ENCODE results near the gene CTSG.
A peak's percentile ranks its signal among the peaks of the same experiment; 100 is the strongest.
"Not testable (repeated sequence)": the region's sequence is repeated elsewhere in the genome, so short reads cannot be mapped to it uniquely, and the experiment has no call there.

CTSG gene, protein sequence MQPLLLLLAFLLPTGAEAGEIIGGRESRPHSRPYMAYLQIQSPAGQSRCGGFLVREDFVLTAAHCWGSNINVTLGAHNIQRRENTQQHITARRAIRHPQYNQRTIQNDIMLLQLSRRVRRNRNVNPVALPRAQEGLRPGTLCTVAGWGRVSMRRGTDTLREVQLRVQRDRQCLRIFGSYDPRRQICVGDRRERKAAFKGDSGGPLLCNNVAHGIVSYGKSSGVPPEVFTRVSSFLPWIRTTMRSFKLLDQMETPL

DNA sequence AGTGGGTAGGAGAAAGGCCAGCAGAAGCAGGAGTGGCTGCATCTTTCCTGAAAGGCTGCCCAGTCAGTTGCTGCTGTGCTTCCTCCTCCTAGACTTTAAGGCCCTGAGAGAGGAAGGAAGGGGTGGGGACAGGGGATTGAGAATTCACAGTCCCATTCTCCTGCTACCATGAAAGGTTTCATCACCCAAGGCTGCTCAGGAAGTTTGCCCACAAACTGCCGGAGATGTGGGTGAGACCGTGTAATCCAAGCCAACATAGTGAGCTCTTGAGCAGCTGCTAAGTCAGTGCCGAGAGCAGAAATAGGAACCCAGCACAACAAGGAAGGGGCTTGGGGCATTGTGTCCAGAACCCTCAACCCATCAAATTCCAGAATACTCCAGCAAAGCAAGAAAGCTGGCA, at the start of gene CTSG:
Gene CTSG (minus strand): TSS at position 69 of the 400 bp plus-strand sequence. CDS start 27 bp downstream, at position 42.
- no peak for DNase-seq (ENCODE audit: low read depth, low spot score)
- H3K27ac ChIP-seq, result no peak within 1 kb of the TSS

DNA sequence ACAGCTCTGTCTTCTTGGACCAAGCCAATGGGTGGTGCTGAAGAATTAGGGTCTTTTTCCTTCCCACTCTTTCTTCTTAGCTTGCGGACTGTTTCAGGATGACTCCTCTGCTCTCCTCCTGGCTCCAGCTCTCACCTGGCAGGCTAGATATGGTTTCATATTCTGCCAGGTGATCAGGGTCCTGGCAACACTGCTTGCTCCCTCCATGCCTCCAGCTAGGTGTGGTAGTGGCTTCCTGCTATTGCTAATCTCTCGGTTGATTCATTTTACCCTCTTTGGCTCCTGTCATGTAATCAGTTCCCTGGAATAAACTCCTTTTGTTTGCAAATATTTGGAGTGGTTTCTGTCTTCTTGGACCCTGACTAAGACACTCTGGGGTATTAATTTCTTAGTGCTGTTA, 37.7 kb upstream of the CTSG start:
- DNase-seq (ENCODE audit: low read depth, low spot score), result no peak
- peak overlapping the region; percentile 12 for H3K27ac ChIP-seq

DNA sequence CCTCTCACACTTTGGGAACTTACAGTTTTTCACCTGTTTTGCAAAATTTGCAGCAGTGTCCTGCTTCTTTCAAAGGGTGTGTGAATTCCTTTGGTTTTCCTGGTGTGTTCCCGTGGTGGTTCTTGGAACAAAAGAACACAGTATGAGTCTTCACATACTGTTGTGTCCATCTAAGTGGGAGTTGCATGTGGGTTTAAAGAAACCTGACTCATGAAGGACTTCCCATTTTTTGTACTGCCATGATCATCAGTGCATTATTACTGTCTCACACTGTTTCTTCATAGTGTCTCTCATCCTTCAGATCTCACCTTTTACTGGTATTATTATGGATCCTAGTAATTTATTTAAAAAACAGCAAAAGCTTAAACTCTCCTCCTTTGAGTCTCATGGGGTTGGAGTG, 37.2 kb upstream of the CTSG start:
- peak overlapping the region; percentile 12 for H3K27ac ChIP-seq
- DNase-seq (ENCODE audit: low read depth, low spot score), result no peak

DNA sequence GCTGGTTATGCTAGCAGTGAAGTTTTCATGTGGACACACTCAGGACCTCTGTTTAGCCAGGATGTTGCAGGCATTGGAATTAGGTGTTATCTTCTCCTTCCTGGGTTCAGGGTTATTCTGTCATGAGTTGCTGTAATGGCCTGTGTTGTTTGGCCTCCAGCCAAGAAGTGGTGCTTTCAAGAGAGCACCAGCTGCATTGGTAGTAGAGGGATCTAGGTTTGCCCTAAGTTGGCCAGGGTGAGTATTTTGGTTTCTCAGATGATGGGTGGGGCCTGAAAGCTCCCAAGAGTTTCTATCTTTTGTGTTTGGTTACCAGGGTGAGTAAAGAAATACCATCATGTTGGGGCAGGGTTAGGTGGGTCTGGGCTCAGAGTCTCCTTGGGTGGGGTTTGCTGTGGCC, 36.1 kb upstream of the CTSG start:
- no peak overlapping the region for H3K27ac ChIP-seq
- DNase-seq (ENCODE audit: low read depth, low spot score), result no peak

DNA sequence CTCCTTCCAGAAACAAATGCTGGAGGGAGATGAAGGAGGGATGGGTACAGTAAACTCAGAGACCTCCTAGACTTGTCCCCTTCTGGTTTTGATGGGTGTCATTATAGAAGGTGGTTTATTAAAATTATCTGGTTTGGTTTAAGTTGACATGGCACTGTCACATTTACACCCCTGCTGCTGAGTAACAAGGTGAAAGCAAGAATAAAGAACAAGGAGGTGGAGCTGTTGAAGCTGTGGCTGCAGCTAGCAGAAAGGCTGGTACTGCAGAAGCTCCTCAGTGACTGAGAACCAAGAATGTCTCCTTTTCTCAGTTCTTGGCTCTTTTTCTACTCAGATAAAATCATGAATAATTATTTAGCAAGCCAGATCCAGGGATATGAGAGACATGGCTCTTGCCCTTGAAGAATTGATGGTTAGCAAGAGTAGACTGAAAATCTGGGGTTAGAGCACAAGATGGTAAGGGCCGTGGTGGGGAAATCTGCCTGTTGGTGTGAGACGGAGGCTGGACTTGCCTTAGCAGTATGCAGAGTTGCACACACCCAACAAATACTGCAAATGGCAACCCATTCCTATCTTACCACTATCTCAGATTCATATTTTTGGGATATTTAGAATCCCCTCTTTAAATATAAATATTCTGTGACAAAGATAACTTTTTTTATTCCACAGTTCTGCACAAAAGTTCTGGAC, 33.8 kb upstream of the CTSG start, which contains the start of gene GZMH:
Gene GZMH (minus strand): TSS at position 31 of the 690 bp plus-strand sequence. CDS start 72 bp downstream, outside the sequence.
- DNase-seq (ENCODE audit: low read depth, low spot score), result no peak
- no peak within 1 kb of the TSS for H3K27ac ChIP-seq

DNA sequence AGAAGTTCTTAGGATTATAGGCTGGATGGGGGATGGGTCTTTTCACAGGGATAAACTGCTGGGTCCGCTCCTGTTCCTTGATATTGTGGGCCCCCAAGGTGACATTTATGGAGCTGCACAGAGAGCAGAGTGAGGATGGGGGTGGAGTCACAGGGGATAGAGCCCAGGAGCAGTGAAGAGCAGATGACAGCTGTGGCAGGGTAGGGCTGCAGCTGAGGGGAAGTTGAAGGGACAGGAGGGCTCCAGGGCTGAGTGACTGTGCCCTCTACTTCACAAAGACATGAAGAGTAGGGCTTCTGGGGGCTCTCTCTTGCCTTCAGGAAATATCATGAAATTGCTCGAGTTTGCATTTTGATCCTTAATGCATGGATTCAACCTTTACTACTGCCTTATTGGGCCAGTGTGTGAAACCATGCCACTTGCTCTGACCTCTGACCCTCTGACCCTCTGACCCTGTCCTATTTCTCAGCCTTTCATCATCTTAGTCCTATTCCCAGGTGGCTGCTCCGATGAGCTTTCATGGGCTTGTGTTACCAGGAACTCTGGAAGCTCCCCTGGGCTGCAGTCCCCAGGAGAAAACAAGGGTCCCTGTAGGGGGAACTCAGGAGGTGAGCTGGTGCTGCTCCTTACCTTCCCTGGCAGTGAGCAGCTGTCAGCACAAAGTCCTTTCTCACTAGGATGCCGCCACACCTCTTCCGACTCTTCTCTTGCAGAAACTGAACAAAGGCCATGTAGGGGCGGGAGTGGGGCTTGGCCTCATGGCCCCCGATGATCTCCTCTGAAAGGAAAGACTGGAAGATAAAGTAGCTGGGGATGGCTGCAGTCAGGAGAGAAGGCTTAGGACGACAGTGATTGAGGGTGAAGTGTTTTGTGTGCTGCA, 31.8 kb upstream of the CTSG start:
- DNase-seq (ENCODE audit: low read depth, low spot score), result no peak
- no peak overlapping the region for H3K27ac ChIP-seq

DNA sequence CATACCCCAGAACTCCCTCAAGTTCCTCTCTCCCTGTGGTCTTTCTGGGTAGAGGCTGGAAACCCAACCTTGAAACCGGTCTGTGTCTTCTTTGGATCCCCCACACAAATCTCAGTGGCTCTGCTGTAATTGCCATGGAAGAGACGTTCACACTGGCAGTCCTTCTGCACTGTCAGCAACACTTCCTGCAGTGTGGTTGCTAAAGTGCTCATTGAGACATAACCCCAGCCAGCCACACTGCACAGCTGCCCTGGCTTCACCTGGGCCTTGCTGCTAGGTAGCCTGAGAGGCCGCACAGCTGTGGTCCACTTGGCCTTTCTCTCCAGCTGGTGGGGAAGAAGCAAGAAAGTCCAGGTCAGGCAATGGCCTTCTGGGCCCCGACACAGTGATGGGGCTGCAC, 31.0 kb upstream of the CTSG start:
- H3K27ac ChIP-seq, result no peak overlapping the region
- DNase-seq (ENCODE audit: low read depth, low spot score), result no peak

DNA sequence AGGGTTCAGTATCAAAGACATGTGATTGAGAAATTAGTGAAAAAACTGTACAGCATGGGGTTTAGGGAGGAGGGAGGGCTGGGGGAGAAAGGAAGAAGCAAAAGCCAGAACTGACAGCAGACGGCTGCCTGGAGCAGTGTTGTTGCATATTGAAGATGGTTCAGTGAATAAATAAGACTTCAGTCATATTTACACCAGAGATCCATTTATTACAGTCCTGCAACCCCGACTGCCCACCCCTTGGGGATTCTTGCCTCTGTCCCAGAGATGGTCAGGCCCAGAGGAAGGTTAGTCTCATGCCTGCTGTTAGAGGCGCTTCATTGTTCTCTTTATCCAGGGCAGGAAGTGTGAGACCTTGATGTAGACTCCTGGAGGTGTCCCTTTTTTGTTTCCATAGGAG, 30.2 kb upstream of the CTSG start:
- H3K27ac ChIP-seq, result no peak overlapping the region
- no peak for DNase-seq (ENCODE audit: low read depth, low spot score)

DNA sequence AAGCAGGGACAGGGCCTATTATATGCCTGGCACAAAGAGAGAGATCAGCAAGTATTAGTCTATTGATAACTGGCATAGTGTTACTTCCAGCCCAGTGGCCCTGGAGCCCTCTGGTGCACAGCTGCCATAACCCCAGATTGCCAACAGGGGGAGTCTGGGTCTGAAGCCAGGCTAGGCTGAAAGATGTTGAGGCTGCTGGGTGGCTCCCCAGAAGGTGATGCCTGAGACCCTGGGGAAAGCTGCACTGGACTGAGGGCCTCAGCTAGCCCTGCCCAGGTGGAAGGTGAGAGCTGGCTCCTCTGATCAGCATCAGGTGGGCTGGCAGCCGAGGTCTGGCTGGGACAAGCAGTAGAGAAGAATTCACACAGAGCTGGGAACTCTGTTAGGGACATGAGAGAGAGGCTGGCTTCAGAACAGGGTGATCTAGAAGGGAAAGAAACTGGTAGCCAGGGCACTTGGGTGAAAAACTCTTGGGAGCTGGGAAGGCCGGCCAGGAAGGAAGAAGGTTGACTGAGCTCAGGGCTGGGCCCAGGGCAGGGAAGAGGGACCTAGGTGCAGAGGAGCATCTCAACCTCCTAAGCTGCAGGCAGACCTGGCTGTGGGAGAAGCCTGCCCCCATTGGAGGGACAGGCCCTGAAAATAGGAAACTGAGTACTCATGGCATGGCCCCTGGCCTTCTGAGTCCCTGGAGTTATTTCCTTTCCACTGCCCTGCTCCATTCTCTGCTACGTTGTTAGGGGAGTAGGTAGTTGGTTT, 29.6 kb upstream of the CTSG start:
- no peak overlapping the region for H3K27ac ChIP-seq
- DNase-seq (ENCODE audit: low read depth, low spot score), result no peak

DNA sequence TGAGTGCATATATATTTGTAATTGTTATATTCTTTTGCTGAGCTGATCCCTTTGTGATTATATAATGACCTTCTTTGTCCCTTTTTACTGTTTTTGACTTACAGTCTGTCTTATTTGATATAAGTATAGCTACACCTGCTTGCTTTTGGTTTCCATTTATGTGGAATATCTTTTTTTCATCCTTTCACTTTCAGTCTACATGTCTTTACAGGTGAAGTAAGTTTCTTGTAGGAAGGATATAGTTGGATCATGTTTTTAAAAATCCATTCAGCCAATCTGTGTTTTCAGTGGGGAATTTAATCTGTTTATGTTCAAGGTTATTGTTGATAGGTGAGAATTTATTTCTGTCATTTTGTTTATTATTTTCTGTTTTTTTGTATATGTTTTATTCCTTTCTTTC, 21.4 kb upstream of the CTSG start:
- DNase-seq (ENCODE audit: low read depth, low spot score), result no peak
- H3K27ac ChIP-seq, result no peak overlapping the region

DNA sequence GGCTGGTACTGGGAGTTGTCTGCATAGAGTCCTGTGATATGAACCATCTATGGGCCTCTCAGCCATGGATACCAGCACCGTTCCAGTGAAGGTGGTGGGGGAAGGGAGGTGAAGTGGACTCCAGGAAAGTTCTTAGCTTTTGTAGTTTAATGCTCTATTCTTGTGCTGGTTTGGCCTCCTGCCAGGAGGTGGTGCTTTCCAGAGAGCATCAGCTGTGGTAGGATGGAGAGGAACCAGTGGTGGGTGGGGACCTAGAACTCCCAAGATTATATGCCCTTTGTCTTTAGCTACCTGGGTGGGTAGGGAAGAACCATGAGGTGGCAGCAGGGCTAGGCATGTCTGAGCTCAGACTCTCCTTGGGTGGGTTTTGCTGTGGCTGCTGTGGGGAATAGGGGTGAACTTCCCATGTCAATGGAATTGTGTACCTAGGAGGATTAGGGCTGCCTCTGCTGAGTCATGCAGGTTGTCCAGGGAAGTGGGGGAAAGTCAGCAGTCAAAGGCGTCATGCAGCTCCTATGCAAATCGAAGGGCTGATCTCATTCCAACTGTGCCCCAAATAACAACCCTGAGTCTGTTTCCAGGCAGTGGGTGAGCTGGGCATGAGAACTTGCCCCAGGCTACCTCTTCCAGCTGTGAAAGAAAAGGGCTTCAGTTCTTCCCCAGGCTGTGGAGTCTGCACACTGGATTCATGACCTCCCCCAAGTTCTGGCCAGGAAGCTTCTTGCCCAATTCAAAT, 19.2 kb upstream of the CTSG start:
- H3K27ac ChIP-seq, result no peak overlapping the region
- peak; percentile 58 for DNase-seq (ENCODE audit: low read depth, low spot score)

DNA sequence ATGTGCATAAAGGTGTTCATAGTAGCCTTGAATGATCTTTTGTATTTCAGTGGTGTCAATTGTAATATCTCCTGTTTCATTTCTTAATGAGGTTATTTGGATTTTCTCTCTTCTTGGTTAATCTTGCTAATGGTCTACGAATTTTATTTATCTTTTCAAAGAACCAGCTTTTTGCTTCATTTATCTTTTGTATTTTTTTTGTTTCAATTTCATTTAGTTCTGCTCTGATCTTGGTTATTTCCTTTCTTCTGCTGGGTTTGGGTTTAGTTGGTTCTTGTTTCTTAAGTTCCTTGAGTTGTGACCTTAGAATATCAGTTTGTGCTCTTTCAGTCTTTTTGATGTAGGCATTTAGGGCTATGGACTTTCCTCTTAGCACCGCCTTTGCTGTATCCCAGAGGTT, 15.0 kb upstream of the CTSG start:
- not testable (repeated sequence) for DNase-seq (ENCODE audit: low read depth, low spot score); H3K27ac ChIP-seq

DNA sequence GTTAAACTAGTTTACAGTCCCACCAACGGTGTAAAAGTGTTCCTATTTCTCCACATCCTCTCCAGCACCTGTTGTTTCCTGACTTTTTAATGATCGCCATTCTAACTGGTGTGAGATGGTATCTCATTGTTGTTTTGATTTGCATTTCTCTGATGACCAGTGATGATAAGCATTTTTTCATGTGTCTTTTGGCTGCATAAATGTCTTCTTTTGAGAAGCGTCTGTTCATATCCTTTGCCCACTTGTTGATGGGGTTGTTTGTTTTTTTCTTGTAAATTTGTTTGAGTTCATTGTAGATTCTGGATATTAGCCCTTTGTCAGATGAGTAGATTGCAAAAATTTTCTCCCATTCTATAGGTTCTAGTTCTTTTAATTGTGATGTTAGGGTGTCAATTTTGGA, 8.4 kb upstream of the CTSG start:
- H3K27ac ChIP-seq; DNase-seq (ENCODE audit: low read depth, low spot score): not testable (repeated sequence)

DNA sequence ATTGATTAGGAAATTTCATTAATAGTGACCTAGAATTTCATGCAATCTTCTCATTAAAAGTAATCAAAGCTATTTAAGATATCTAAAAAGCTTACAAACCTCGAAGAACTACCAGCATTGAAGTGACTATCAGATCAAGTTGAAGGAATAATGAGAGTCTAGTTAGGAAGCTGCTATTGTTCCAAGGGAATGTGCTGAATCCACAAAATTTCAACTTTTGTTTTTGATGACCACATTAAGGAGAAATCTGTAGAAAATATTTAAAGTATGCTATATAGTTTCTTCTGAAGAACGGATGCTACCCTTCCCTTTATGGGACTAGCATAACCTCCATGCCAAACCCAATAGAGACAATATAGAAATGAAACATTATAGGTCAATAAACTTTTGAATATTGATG, 2.5 kb upstream of the CTSG start:
- no peak overlapping the region for H3K27ac ChIP-seq
- DNase-seq (ENCODE audit: low read depth, low spot score), result no peak

DNA sequence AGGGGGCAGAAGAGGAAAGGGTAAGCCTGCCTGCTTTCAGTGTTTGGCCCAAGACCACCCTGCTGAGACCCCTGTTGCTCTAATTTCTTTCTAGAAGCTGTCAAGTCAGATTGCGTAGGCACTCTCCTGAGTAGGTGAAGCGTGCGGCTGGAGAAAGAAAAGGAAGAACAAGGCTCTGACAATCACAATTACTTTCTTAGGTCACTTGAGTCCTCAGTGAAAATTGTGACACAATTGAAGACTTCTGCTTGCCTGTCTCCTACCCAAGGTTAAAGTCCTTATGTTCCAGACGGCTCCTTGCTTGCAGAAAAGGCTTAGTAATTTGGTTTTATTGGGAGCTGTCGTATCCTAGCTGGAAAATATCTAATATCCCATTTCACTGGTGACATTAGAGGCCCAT, 721 bp upstream of the CTSG start:
- DNase-seq (ENCODE audit: low read depth, low spot score), result no peak
- H3K27ac ChIP-seq, result no peak overlapping the region

DNA sequence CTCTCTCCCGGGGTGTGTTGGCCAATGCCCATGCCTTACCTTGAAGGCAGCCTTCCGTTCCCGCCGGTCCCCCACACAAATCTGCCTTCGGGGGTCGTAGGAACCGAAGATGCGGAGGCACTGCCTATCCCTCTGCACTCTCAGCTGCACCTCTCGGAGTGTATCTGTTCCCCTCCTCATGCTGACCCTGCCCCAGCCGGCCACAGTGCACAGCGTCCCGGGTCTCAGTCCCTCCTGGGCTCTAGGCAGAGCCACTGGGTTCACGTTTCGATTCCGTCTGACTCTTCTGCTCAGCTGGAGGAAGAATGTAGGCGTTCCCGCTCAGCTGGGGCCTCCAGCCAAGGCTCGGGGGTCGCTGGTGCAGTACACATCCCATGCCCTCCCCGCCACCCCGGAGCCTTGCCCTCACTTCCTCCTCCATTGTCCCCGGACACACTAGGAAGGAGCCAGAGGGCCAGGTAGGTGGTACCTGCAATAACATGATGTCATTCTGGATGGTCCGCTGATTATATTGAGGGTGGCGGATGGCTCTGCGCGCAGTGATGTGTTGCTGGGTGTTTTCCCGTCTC, 1.8 kb downstream of the CTSG start:
- no peak overlapping the region for H3K27ac ChIP-seq

DNA sequence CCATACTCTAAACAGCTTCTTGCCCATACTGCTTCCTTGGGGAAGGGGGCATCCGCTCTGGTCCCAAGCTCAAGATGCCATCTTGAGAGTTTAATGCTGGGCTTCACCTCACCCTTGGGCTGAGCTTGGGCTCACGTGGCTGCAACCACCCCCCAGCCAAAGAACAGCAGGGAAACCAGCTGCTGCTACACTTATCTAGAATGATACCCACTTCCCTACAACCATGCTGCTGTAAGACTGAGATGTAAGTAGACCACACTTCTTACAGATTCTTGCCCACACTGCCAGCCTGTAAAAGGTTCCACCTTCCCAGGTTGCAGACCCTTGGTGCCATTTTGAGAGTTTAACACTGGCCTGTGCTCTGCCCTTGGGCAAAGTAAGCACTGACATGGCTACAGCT, 9.7 kb downstream of the CTSG start:
- DNase-seq (ENCODE audit: low read depth, low spot score), result no peak
- H3K27ac ChIP-seq, result no peak overlapping the region

More for the DNA sequence above, 1.8 kb downstream of the CTSG start:
- no peak for DNase-seq (ENCODE audit: low read depth, low spot score)

DNA sequence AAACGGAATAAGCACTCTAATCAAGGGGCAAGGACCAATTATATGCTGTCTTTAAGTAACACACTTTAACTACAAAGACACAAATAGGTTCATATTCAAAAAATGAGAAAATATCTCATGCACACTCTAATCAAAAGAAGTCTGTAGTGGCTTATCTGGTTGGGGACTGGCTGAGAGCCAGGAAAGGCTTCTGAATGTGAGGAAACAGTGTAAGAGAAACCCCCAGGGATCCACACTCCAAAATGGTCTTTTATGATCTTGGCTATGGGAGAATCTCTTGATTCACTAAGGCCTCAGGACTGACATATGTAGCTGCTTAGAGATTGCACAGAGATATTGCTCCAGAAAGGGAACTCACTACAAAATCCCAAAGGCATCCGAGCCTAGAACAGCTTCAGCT, 10.3 kb downstream of the CTSG start:
- DNase-seq (ENCODE audit: low read depth, low spot score), result no peak
- no peak overlapping the region for H3K27ac ChIP-seq

DNA sequence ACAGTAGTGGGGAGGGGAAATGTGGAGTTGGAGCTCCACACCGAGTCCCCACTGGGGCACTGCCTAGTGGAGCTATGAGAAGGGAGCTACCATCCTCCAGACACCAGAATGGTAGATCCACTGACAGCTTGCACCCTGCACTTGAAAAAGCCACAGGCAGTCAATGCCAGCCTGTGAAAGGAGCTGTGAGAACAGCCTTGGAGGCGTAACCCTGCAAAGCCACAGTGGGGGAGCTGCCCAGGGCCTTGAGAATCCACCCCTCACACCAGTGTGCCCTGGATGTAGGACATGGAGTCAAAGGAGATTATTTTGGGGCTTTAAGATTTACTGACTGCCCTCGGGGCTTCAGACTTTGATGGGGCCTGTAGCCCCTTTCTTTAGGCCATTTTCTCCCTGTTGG, 12.5 kb downstream of the CTSG start:
- DNase-seq (ENCODE audit: low read depth, low spot score), result no peak
- no peak overlapping the region for H3K27ac ChIP-seq
